ENCODE data around the gene GNA14.

DNA sequence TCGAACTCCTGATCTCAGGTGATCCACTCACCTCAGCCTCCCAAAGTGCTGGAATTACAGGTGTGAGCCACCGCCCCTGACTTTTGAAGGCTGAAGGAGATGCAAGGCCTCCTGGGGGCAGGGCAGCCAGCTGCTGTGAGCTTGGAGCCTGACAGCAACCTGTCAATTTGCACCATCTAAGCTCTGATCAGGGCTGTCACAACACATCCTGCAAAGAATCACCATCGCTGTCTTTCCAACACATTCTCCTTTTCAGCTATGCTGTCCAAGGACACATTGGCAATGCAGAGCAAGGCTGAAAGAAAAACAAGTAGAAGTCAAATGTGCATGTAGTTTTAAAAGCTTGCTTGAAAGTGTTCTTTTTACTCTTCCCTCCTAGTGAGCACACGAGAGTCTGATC, 54.6 kb downstream of the GNA14 start:
- TF ChIP-seq, protein P1, sequence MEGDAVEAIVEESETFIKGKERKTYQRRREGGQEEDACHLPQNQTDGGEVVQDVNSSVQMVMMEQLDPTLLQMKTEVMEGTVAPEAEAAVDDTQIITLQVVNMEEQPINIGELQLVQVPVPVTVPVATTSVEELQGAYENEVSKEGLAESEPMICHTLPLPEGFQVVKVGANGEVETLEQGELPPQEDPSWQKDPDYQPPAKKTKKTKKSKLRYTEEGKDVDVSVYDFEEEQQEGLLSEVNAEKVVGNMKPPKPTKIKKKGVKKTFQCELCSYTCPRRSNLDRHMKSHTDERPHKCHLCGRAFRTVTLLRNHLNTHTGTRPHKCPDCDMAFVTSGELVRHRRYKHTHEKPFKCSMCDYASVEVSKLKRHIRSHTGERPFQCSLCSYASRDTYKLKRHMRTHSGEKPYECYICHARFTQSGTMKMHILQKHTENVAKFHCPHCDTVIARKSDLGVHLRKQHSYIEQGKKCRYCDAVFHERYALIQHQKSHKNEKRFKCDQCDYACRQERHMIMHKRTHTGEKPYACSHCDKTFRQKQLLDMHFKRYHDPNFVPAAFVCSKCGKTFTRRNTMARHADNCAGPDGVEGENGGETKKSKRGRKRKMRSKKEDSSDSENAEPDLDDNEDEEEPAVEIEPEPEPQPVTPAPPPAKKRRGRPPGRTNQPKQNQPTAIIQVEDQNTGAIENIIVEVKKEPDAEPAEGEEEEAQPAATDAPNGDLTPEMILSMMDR (IDR thresholded peaks at IDR 0.05; ENCODE audit: low read depth, low read length) = no peak
- no peak for TF ChIP-seq EZH2phosphoT487 (IDR thresholded peaks at IDR 0.05; ENCODE audit: low read depth)
